Measurements from ENCODE around the gene HDAC5.
A peak's percentile ranks its signal among the peaks of the same experiment; 100 is the strongest.
"Not testable (repeated sequence)": the region's sequence is repeated elsewhere in the genome, so short reads cannot be mapped to it uniquely, and the experiment has no call there.

HDAC5 gene

GRCh38 chr17:44123356-44124117 lies at the start of gene HDAC5:
HDAC5 (minus strand) TSS chr17:44123641; CDS start chr17:44117515, 6,126 bp downstream.
- peaks cover 35% of the 10 kb centered on the region for H3K4me1 Mint-ChIP-seq (ENCODE audit: low read depth)
- peak within 1 kb of the TSS; percentile 99 for H3K27ac Mint-ChIP-seq
- no peaks in the 10 kb centered on the region for H3K27me3 Mint-ChIP-seq
- peak; percentile 99 for DNase-seq
- peaks cover 5% of the 10 kb centered on the region for H3K36me3 Mint-ChIP-seq (ENCODE audit: low read depth)
- H3K4me3 Mint-ChIP-seq: peak within 1 kb of the TSS; percentile 91
- no peaks in the 10 kb centered on the region for H3K9me3 Mint-ChIP-seq

DNA sequence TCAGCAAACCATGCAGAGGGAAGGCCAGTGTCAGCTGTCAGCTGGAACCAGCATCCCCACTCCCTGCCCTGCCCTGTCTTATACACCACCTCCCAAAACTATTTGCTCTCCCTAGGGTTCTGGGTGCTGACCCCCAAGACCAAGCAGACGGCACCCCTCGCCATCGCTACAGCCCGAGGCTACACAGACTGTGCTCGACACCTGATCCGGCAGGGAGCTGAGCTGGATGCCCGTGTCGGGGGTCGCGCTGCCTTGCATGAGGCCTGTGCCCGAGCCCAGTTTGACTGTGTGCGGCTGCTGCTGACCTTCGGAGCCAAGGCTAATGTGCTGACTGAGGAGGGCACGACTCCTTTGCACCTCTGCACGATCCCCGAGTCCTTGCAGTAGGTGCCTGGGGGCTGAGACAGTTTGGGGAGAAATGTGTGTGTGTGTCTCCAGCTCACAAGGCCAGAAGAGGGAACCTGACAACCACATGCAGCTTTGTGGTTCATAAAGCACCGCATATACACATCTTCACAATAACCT lies 48.6 kb upstream of the HDAC5 start:
- no peak for DNase-seq
- H3K4me1 Mint-ChIP-seq (ENCODE audit: low read depth): peaks cover 8% of the 10 kb centered on the region
- H3K9me3 Mint-ChIP-seq: no peaks in the 10 kb centered on the region
- no peak overlapping the region for H3K27ac Mint-ChIP-seq
- no peaks in the 10 kb centered on the region for H3K27me3 Mint-ChIP-seq
- peaks cover 17% of the 10 kb centered on the region for H3K36me3 Mint-ChIP-seq (ENCODE audit: low read depth)
- no peak overlapping the region for H3K4me3 Mint-ChIP-seq

DNA sequence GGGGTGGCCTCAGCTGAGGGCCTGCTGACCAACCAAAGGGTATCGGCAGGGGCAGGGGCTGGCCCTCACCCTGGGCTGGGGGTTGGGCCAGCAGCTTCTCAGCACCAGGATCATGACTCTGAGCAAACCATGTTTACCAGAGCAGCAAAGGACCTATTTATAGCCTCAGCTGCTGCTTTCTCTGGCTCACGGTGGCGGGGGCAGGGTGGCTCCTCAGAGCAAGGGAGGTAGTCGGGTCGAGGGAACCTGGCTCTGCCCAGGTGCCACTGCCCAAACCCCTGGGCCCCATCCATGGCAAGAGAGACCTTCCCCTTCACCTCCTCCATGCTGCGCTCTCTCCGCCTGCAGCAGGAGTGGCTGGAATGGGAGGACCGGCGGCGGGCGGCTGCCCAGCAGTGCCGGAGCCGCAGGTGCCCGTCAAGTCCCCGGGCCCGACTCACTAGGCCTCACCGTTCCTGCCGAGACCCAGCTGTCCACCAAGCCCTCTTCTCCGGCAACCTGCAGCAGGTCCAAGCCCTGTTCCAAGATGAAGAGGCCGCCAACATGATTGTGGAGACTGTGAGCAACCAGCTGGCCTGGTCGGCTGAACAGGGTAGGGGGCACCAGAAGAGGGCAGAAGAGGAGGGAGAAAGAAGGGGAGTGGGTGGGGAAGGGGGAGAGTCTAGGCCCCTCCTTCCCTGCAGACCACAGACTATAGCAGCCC lies 47.2 kb upstream of the HDAC5 start, which contains the start of gene ASB16:
Gene ASB16, plus strand, starts transcription at position 206 of the 703 bp plus-strand sequence. Its CDS starts 86 bp downstream, at position 292.
- Mint-ChIP-seq H3K27me3 (no peaks in the 10 kb centered on the region), H3K4me1 (ENCODE audit: low read depth) (peaks cover 8% of the 10 kb centered on the region), H3K9me3 (no peaks in the 10 kb centered on the region), H3K27ac (no peak within 1 kb of the TSS), H3K36me3 (ENCODE audit: low read depth) (peaks cover 6% of the 10 kb centered on the region), H3K4me3 (no peak within 1 kb of the TSS)
- no peak for DNase-seq

- Mint-ChIP-seq H3K27ac (no peak overlapping the region), H3K9me3 (no peaks in the 10 kb centered on the region), H3K4me1 (ENCODE audit: low read depth) (peaks cover 8% of the 10 kb centered on the region), H3K27me3 (no peaks in the 10 kb centered on the region), H3K36me3 (ENCODE audit: low read depth) (peaks cover 2% of the 10 kb centered on the region), H3K4me3 (no peak overlapping the region)
- DNase-seq: no peak
Measured at GRCh38 chr17:44170135-44170498, 46.7 kb upstream of the HDAC5 start.

GRCh38 chr17:44167181-44167861 lies 43.9 kb upstream of the HDAC5 start:
- Mint-ChIP-seq H3K36me3 (ENCODE audit: low read depth) (peaks cover 3% of the 10 kb centered on the region), H3K4me3 (no peak overlapping the region), H3K27me3 (no peaks in the 10 kb centered on the region), H3K9me3 (no peaks in the 10 kb centered on the region), H3K4me1 (ENCODE audit: low read depth) (peaks cover 8% of the 10 kb centered on the region), H3K27ac (no peak overlapping the region)
- no peak for DNase-seq

GRCh38 chr17:44164476-44164875 lies 41.0 kb upstream of the HDAC5 start:
- Mint-ChIP-seq H3K4me1 (ENCODE audit: low read depth) (peaks cover 10% of the 10 kb centered on the region), H3K4me3 (no peak overlapping the region), H3K9me3 (no peaks in the 10 kb centered on the region), H3K36me3 (ENCODE audit: low read depth) (peaks cover 19% of the 10 kb centered on the region), H3K27ac (no peak overlapping the region), H3K27me3 (no peaks in the 10 kb centered on the region)
- DNase-seq: no peak

DNA sequence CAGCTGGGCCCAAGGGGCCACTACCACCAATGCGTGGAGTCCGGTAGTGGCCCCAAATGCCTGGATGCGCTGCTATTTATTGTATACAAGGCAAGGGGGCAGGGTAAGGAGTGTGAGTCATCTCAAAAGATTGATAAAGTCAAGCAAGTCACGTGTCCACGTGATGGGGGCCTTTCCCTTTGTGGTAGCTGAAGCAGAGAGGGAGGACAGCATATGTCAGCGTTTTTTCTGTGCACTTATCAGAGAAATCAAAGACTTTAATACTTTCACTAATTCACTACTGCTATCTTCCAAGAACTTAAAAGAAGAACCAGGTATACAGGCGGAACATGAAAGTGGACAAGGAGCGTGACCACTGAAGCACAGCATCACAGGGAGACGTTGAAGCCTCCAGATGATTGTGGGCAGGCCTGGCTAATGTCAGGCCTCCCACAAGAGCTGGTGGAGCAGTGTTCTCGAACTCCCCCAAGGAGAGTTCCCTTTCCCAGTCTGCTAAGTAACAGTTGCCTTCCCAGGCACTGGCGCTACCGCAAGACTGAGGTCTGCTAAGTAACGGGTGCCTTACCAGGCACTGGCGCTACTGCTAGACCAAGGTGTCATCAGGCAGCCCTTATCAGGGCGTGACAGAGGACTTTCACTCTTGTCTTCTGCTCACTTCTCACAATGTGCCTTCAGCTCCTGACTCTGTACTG lies 36.2 kb upstream of the HDAC5 start:
- peaks cover 5% of the 10 kb centered on the region for H3K4me1 Mint-ChIP-seq (ENCODE audit: low read depth)
- DNase-seq: no peak
- H3K27ac Mint-ChIP-seq: peak overlapping the region; percentile 55
- H3K36me3 Mint-ChIP-seq (ENCODE audit: low read depth): peaks cover 51% of the 10 kb centered on the region
- no peaks in the 10 kb centered on the region for H3K9me3 Mint-ChIP-seq
- no peaks in the 10 kb centered on the region for H3K27me3 Mint-ChIP-seq
- H3K4me3 Mint-ChIP-seq: no peak overlapping the region

DNA sequence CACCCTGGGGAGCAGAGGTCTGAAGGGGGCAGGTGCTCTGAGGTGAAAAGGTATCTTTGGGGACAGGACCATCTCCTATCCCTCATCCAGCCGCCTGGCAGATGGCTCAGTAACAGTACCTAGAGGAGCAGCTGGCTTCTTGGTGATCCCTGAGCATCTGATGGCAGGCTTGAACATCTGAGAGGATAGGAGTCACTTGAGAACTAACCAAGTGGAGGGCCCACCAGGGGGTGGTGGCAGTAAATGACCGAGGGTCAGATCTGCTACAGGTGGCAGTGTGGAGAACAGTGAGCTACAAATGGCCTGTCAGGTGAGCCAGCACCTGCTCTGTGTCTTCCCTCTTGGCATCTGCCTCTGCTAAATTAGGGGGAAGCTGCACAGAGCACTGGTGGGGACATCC lies 32.0 kb upstream of the HDAC5 start:
- DNase-seq: no peak
- Mint-ChIP-seq H3K9me3 (no peaks in the 10 kb centered on the region), H3K4me3 (no peak overlapping the region), H3K4me1 (ENCODE audit: low read depth) (peaks cover 5% of the 10 kb centered on the region), H3K27me3 (no peaks in the 10 kb centered on the region), H3K36me3 (ENCODE audit: low read depth) (peaks cover 64% of the 10 kb centered on the region), H3K27ac (no peak overlapping the region)

GRCh38 chr17:44152875-44153274 lies 29.4 kb upstream of the HDAC5 start:
- no peak for DNase-seq
- H3K4me1 Mint-ChIP-seq (ENCODE audit: low read depth): peaks cover 2% of the 10 kb centered on the region
- peaks cover 74% of the 10 kb centered on the region for H3K36me3 Mint-ChIP-seq (ENCODE audit: low read depth)
- H3K27ac Mint-ChIP-seq: no peak overlapping the region
- no peaks in the 10 kb centered on the region for H3K9me3 Mint-ChIP-seq
- no peaks in the 10 kb centered on the region for H3K27me3 Mint-ChIP-seq
- H3K4me3 Mint-ChIP-seq: no peak overlapping the region

DNA sequence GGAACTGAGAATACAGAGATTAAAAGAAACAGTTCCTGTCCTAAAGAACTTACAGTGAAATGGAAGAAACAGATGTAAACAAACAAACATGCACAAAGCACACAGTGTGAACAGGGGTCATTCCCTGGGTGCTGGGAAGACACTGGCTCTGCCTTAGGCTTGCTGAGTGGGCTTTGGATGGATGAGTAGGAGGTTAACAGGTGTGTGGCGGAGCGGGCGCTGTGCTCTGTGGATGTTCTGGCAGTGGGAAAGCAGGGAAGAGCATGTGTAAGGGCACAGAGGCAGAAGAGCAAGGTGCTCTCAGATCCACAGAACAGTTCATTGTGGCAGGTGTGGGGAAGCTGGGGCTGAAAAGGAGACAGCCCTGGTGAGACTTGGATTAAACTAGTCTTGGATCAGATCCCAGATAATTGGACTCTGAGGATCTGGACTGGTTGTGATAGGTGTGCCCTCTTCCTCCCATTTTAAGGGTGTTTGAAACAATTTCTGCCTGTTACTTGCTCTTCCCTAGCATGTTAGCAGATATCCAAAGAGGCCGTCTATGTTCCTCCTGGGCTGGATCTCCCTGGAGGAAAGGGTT lies 26.4 kb upstream of the HDAC5 start:
- no peaks in the 10 kb centered on the region for H3K27me3 Mint-ChIP-seq

DNA sequence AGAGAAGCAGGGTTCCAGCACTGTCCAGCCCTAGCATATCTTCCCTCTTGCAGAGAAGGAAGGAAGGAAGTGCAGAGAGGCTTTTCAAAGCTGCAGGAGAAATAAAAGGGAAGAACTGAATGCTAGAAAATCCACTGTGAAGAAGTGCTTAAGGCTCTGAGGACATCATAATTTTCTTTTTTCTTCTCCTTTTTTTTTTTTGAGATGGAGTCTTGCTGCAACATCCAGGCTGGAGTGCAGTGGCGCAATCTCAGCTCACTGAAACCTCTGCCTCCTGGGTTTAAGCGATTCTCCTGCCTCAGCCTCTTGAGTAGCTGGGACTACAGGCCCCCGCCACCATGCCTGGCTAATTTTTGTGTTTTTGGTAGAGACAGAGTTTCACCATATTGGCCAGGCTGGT lies 25.6 kb upstream of the HDAC5 start:
- not testable (repeated sequence) for H3K27ac Mint-ChIP-seq; H3K4me1 Mint-ChIP-seq (ENCODE audit: low read depth); H3K4me3 Mint-ChIP-seq; H3K27me3 Mint-ChIP-seq; H3K9me3 Mint-ChIP-seq; DNase-seq
- H3K36me3 Mint-ChIP-seq (ENCODE audit: low read depth): peaks cover 73% of the 10 kb centered on the region

More for the DNA sequence above, 26.4 kb upstream of the HDAC5 start:
- Mint-ChIP-seq H3K9me3 (no peaks in the 10 kb centered on the region), H3K27ac (no peak overlapping the region), H3K4me3 (no peak overlapping the region), H3K36me3 (ENCODE audit: low read depth) (peaks cover 78% of the 10 kb centered on the region), H3K4me1 (ENCODE audit: low read depth) (peaks cover 2% of the 10 kb centered on the region)
- no peak for DNase-seq

GRCh38 chr17:44147812-44148211 lies 24.4 kb upstream of the HDAC5 start:
- Mint-ChIP-seq H3K36me3 (ENCODE audit: low read depth) (peaks cover 68% of the 10 kb centered on the region), H3K9me3 (no peaks in the 10 kb centered on the region)

DNA sequence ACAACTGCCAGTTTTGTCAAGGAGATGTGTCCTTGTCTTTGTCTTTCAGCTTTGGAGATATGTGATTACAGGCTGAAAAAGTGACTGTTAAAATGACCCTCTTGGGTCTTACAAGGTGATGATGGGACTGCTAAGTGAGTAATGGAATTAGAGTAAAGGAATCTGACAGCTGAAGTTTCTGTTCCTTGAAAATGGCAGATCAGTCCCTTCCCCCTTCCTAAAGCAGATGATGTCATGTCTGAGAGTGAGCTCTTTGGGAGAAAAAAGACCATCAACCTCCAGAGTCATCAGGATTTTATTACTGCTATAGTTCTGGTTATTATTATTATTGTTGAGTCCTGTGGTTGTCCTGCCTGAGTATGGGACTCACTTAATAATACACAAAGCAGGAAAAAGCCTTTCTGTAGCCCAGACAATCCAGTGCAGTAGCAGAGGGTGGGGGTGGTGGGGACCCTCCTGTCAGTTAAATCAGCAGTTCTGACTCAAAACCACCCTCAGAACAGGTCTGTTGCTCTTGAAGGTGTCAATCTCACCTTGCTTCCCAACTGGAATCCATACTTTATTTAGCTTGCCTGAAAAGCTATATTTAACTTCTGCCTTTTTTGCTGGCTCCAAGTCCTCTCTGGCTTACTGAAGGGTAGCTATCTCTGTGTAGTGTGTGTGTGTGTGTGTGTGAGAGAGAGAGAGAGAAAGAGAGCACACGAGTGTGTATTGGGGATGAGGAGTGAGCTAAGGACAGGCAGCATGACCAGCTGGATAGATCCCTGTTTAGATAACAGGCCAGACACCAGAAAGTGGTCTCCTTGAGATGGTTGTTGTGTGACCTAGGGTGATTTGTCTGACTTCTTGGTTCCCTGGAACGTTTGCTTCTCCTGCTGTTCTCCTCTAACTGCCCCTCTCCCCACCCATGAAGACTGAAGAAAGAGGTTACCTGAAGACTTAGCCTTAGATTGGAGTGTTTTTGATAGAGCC lies 23.2 kb upstream of the HDAC5 start:
- Mint-ChIP-seq H3K27ac (no peak overlapping the region), H3K27me3 (no peaks in the 10 kb centered on the region), H3K4me1 (ENCODE audit: low read depth) (peaks cover 7% of the 10 kb centered on the region), H3K36me3 (ENCODE audit: low read depth) (peaks cover 66% of the 10 kb centered on the region), H3K9me3 (no peaks in the 10 kb centered on the region), H3K4me3 (no peak overlapping the region)
- DNase-seq: no peak

More at GRCh38 chr17:44147812-44148211, 24.4 kb upstream of the HDAC5 start:
- DNase-seq: no peak
- no peaks in the 10 kb centered on the region for H3K27me3 Mint-ChIP-seq
- H3K4me1 Mint-ChIP-seq (ENCODE audit: low read depth): peaks cover 3% of the 10 kb centered on the region
- H3K27ac Mint-ChIP-seq: no peak overlapping the region
- H3K4me3 Mint-ChIP-seq: no peak overlapping the region

Measured in activated T-cell treated with anti-CD3 and anti-CD28 coated beads, Interleukin-2, amount 50 U/mL, for 24 hours (primary cell).